ENCODE results near the gene COL26A1.

- no peak for TF ChIP-seq CTCF (IDR thresholded peaks at IDR 0.05)
- TF ChIP-seq POLR2A (IDR thresholded peaks at IDR 0.05): no peak
Observed at GRCh38 chr7:101595246-101595645, 232.6 kb downstream of the COL26A1 start.
